Erythroblast (primary cell): Measurements from ENCODE around the gene ADCY3.

Experiments
- DNase-seq, 2 experiments: peaks; one replicate each; lab custom pipeline; 2025; lab: John Stamatoyannopoulos, UW
- GATA1 ChIP-seq: IDR thresholded peaks from 2 replicates; pipeline ENCODE4 v1.6.1; 2011; ENCODE audit warnings: low read depth, mild to moderate bottlenecking, control low read depth, low read length, moderate library complexity
- POLR2A ChIP-seq: IDR thresholded peaks from 2 replicates; pipeline ENCODE4 v1.6.1; 2011; ENCODE audit warnings: mild to moderate bottlenecking, low read length

The ADCY3 gene

DNA sequence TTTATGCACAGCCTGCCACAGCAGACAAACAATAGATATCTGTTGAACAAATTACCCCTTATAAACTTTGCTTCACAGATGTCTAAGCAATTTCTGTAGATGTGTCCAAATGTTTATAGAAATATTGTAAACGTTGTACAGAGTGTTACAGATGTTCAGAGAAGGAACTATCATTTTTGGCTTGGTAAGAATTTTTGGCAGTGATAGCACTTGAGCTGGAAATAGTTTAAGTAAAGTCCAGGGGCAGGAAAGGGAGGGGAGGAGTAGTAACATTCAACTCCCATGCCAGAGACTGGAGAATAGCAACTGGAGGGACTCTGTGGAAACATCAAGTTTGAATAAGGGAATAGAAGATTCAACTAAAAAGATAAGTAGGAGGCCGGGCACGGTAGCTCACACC, 131.2 kb downstream of the ADCY3 start:
- no peak for DNase-seq
- no peak for TF ChIP-seq POLR2A
- no peak for TF ChIP-seq GATA1

DNA sequence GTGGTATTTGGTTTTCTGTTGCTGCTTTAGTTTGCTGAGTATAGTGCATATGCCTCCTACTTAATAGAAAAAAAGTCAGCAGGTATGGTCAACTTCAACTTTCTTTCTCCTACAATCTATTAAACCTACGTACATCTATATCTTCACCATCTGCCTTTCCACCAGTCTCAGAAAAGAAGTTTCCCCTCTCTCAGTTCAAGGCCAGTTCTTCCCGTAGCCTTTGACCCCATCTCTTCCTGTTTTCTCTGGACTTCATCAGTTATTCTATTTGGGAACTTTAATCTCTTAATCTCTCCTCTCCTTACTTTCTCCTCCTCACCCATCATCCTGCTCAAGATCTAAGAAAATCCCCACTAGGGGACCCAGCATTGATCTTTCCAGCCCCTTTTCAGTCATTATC, 132.5 kb downstream of the ADCY3 start:
- TF ChIP-seq POLR2A (no peak), GATA1 (no peak)
- no peak for DNase-seq

DNA sequence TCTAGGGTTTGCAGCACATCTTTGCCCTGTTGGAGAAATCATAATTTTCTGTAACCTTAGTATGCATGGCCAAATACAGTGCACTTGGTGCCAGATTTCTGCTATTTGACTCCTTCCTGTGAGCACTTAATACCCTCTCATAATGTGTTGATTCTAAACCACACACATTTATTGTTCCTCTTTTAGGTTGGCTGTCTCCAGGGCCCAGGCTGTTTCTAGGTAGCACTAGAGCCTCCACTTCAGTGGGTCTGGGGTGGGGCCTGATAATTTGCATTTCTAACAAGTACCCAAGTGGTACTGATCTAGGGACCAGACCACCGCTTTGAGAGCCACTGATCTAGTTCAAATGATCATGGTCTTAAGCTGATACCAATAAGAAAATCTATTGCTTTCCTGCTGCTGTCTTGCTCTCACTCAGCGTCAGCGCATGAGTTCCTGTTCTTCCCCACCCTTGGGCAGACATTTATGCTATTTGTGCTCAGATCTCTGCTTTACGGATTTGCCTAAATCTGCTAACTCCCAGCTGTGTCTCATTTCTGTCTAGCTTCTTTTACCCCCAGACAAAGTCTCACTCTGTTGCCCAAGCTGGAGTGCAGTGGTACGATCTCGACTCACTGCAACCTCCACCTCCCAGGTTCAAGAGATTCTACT, 134.2 kb downstream of the ADCY3 start:
- DNase-seq = no peak
- TF ChIP-seq POLR2A (no peak), GATA1 (no peak)

DNA sequence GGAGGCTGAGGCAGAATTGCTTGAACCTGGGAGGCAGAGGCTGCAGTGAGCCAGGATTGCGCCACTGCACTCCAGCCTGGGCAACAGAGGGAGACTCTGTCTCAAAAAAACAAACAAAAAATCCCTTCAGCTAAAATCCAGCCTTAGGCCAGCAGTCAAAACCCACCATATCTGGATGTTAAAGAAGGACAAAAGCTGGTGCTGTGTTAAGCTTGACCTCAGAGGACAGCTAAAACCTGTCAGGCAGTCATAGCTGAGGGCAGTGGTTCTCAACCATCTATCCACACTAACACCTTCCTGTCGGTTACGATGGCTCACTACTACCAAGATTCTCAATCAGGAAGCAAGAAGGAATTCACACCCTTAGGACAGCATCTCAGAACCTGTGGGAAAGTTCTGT, 136.4 kb downstream of the ADCY3 start:
- TF ChIP-seq POLR2A = no peak
- no peak for TF ChIP-seq GATA1
- DNase-seq = no peak

DNA sequence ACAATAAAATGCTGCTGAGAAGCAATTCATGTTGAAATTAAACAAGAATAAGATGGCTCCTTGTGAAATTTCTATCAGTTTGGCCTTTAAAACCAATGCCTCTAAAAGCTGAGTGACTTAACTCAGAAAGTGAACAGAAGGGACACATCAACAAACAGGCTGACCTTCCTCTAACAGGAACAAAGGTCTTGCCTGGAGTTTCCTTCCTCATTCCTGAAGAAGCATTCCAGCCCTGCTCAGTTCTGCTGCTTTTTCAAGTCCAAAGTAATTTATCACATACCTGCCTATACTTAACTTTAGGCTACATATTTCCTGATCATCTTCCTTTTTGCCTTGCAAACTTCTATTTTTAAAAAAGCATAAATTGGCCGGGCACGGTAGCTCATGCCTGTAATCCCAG, 140.9 kb downstream of the ADCY3 start:
- TF ChIP-seq GATA1 = no peak
- no peak for TF ChIP-seq POLR2A

DNA sequence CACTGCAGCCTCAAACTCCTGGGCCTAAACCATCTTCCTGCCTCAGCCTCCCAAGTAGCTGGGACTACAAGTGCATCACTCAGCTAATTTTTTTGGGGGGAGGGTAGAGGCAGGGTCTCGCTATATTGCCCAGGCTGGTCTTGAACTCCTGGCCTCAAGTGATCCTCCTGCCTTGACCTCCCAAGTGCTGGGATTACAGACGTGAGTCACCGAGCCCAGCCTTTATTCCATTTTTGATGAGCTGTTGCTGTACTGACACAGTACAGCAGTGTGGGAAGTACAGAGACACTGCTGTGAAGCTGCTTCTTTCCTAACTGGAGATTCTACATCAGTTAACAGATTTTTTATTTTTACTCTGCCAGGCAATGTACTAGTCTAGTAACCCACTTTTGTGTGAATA, 145.7 kb downstream of the ADCY3 start:
- TF ChIP-seq POLR2A = no peak
- TF ChIP-seq GATA1 = no peak
- DNase-seq = no peak

More for the DNA sequence above, 140.9 kb downstream of the ADCY3 start:
- no peak for DNase-seq

DNA sequence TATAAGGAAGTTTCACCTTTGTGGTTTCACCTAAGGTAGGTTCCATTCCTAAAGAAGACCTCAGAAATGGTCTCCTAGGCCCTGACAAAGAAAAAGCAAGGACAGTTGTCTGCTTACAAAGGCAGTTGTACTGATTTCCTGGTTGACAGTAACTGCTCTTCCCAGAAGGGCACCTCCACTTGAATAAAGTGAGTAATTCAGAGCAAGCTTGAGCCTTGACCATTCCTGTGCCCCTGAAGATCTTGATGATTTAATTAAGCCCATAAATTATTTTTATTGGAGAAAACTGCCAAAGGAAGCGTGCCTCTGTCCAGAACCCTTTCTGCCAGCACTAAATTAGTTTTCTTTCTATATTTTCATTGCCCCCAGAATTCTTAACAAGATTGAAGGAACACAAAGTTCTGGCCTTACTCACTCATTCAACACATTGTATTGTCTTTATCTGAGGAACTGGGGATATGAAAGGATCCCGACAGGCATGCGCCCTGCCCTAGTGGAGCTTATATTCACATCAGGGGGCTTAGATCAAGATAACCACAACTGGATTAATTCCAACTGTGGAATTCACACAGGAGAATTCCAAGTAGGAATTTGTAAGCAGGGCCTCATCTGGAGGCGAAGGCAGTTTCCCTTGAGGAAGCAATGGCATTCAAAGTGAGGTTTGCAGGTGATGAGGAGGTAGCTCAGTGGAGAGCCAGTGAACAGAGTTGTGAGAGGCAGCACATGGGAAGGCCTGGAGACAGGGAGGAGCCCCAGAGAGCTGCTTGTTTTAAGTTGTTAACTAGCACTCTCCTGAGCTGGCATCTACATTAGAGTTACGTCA, 148.1 kb downstream of the ADCY3 start:
- no peak for TF ChIP-seq POLR2A
- TF ChIP-seq GATA1 = no peak
- DNase-seq = no peak

DNA sequence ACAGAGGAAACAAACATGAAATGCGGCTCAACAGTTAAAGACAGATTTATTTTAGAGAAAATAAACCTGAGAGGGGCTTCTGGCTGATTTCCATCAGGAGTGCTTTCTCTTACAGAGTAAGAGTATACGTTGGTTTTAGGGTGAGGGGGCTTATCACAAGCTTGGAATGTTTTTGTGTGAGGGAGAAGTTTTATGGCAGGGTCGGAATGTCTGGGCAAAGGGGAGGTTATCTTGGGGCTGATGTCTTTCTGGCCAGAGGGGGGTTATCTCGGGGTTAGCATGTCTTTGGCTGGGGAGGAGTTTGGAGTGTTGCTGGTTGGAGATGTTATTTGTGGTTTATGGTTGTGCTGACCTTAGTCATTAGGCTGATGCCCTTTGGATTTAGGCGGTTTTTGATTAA, 149.0 kb downstream of the ADCY3 start:
- TF ChIP-seq GATA1 = no peak
- no peak for TF ChIP-seq POLR2A
- DNase-seq = no peak
